Fibroblast of upper back skin (primary cell): ENCODE measurements around the gene IWS1.
A peak's percentile ranks its signal among the peaks of the same experiment; 100 is the strongest.
"Not testable (repeated sequence)": the region's sequence is repeated elsewhere in the genome, so short reads cannot be mapped to it uniquely, and the experiment has no call there.

Source experiments
- DNase-seq: peaks from one replicate; pipeline ENCODE4 v3.0.0-alpha.2; 2013

Gene IWS1

DNA sequence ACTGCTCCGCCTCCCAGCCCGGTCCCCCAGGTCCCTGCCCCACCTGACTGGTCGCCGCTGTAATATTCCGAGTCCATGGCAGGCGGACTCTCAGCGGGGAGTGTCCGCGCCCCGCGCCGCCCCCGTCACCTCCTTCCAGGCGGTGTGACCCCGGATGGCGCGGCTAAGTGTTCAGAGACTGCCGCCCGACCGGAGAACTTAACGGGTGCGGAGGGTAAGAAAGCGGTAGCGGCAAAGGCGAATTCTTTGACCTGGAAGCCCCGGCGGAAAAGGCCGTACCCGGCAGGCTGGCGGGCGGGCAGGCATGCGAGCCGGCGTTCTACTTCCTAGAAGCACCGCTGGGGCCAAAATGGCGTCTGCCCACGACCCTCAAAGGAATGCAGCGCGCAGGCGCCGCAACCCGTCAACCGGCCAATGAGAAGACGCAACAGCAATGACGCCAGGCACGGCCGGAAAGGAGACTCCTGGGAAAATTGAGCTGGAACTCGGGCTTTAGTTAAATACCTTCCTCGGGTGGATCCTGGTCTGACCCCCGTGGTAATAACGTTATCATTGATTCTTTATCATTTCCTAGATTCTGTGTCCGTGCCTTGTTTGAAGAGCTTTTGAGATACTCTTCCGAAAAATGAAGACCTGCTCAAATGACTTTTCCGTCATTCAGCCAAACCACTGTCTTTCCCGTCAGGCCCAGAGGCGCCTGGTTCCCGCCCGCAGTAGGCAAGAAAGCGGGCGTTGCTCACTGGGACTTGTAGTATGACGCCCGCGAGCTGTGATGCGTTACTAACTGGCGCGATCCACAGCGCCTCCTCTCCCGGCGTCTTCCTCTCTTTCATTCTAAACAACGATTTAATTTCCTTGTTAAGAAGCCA, at the start of gene IWS1:
Gene IWS1 (minus strand): TSS at position 358 of the 869 bp plus-strand sequence. CDS start 281 bp downstream, at position 77.
- DNase-seq: peak; percentile 96

DNA sequence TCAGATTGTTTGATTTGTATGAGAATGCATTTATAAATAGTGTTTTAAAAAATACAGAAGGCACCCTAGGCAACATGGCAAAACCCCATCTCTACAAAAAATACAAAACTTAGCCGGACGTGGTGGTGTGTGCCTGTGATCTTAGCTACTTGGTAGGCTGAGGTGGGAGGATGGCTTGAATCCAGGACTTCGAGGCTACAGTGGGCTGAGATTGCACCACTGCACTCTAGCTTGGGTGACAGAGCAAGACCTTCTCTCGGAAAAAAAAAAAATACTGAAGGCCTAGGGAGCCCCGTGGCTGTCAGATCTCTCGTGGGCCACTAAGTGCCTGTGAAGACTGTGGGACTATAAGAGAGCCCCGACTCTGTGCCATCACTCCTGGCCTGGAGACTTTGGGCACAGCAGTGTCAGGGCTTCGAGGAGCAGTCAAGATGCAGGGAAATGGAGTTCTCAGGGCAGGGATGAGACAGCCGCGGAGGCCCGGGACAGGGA, 49.7 kb upstream of the IWS1 start:
- no peak for DNase-seq

DNA sequence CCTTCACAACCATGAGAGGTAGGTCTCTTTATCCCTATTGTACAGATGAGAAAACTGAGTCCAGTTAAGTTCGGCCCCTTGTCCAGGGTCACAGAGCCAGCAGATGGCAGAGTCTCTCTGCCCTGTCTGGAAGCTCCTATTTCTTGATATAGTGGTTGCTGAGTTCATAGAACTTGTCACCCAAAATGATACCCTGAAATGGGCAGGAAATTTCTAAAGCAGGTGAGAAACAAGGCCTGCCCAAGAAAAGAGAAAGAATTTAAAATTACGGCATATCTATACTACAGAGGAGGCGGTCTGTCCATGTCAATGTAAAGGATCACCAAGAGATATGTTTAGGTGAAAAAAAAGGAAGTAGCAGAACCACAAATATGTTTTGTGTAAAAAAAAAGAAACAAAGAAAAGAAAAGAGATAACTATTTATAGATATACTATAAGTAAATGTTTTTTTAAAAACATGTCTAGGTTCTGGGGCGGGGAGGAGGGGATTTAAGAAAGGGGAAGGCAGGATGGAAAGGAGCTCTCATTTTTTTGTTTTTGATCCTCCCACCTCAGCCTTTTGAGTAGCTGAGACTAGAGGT, 49.0 kb upstream of the IWS1 start:
- no peak for DNase-seq

DNA sequence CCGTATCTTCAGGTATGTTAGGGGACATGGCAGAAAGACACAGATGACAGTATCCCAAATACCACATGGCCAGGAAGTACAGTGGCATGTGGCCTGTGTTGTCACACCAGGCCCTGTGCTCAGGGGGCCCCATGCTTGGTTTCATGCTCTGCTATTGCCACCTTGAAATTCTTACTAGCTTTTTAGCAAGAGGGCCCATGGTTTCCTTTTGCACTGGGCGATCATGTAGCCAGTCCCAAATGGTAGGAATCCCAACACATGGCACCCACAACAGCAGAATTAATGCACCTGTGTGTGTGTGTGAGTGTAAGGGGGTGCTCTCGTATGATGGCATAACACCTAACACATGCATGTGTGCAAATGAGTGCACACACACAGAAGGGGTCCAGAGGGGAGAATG, 48.4 kb upstream of the IWS1 start:
- no peak for DNase-seq

DNA sequence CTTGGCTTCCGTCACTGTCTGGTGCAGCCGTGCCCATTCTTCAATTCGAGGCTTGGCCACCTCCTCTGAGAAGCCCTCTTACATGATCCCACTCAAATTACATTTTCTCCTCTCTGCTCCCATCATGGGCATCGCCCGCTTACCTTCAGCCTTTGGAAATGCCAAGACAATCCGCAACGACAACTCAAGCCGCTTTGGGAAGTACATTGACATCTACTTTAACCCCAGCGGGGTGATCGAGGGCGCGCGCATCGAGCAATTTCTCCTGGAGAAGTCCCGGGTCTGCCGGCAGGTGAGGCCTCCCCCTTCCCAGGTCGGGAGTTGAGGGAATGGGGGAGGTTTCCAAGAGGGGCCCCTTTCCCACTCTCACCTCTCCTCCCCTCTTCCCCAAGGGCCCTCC, 47.5 kb upstream of the IWS1 start:
- no peak for DNase-seq

DNA sequence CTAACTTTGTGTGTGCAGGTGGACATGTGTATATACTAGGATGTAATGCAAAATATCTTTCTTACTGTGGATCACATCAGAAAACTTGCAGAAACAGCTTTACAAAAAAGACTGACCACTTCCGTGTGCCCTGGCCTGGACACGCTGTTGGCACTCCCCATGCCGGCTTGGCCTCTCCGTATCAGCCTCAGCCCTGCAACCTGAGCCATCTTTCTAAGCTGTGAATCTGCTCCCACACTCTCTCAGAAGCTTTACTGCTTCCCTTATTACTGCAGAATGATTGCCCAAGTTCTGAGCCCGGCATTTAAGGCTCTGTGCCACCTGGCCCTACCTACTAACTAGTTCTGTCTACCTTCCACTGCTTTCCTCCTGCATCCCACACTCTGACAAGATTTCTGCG, 47.0 kb upstream of the IWS1 start:
- no peak for DNase-seq

GRCh38 chr2:127572841-127573240, 46.6 kb upstream of the IWS1 start:
- DNase-seq: no peak

- DNase-seq: not testable (repeated sequence)
These were observed 46.1 kb upstream of the IWS1 start for GRCh38 chr2:127572352-127572751.

DNA sequence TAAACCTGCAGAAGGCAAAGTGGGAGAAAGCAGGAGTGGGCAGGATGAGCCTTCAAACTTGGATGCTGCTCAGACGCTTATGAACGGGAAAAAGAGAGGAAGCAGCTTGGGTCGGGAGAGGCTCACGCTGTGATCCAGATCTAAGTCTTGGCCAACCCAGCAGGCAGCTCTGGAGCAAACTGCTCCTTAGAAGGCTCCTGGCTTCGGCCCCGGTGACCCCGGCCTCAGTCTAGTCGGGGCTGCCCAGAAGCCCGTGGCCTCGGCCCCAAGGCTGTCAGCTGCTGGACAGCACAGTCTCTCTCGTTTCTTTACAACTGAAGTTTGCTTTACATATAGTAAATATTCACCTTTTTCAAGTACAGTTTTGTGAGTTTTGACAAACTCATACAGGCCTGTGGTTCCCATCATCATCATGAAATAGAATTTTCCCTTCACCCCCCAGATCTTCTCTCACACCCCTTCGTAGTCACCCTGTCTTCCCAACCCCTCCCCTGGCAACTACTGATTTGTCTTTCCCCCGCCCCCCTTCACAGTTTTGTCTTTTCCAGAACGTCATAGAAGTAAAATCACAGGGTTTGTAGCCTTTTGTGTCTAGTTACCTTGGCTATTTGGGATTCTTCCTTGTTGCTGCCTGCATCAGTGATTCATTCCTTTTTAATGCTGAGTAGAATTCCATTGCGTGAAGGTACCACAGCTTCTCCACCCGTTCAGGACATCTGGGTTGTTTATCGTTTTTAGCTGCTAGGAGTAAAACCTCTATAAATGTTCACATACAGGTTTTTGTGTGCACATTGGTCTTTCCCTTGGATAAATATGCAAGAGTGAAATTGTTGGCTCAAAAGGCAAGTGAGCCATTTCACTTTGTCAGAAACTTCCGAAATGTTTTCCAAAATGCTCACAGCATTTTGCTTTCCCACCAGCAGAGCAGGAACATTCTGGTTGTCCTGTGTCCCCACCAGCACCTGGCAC, 44.3 kb upstream of the IWS1 start:
- peak; percentile 27 for DNase-seq

- no peak for DNase-seq
These were observed 43.4 kb upstream of the IWS1 start for GRCh38 chr2:127569666-127570065.

DNA sequence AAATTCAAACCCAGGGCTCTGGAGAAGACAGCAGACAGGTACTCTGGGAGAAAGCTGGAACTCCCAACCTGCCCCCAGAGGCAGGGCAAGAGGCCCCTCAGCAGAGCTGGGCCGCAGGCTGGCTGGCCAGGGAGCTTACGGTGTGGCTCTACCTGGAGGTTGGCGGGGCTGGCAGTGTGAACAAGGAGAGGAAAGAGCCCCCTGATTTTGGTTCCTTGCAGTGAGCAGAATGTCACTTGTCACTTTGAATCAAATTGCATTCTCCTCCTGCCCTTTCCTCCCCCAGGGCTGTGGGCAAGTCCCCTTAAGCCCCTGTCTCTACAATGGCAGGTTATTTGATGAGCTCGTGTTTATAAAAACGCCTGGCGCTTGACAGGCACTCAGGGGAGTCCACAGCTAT, 41.8 kb upstream of the IWS1 start:
- no peak for DNase-seq

- no peak for DNase-seq
These were observed 41.1 kb upstream of the IWS1 start for GRCh38 chr2:127567351-127567854.

DNA sequence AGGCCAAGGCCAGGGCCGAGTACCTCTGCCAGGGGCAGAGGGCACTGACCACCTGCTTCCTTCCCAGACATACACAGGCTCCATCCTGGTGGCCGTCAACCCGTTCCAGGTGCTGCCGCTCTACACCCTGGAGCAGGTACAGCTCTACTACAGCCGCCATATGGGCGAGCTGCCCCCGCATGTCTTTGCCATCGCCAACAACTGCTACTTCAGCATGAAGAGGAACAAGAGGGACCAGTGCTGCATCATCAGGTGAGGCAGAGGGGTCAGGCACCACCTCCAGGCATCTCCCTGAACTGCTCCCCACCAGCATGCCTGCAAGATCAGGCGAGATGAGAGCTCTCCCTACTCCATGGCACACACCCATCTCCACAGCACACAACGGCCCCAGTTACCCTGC, 40.3 kb upstream of the IWS1 start:
- DNase-seq: no peak

DNA sequence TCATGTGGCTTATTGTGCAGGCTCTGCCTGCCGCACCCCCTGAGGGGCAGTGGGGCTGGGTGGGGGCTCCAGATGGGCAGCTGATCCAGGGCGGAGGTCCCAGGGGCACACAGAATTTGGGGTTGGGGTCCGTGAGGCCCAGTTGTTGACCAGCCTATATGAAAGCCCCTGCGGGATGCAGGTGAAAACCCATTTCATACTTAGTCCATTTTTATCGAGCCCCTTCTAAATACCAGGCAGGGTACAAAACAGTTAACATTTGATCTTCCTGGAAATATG, 39.8 kb upstream of the IWS1 start:
- no peak for DNase-seq

DNA sequence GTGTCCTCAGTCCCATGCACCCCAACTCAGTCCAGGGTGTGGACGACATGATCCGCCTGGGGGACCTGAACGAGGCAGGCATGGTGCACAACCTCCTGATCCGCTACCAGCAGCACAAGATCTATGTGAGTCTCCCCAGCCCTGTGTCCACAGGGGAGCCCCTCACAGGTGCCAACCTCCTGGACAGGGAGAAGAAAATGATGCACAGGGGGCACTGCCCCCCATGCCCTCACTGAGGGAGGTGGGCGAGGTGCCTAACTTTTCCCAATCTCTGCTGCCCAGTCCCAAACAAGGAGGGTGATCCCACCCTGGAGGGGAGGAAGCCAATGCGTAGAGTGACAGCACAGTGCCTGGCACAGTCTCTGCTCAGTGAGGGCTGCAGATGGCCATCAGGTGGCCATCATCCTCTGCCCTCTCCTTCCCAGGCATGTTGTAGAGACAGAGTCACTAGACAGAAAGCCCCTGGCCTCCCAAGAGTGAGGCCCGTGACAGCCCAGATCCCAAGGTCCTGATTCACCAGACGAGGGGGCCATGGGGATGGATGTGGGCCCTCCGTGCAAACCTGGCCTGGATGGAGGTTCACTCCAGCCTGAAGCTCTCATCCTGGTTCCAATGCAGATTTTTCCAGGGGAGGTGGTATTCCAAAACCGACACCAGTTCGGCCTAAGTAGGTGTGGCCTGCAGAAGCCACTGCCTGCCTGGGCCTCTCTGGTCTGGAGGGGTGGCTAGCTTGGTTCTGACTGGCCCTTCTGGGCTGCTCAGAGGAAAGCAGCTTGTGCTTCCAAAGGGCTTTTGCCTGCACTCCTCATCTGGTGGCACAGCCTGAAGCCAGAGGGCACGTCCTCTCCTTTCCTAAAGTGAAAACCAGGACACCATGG, 39.2 kb upstream of the IWS1 start:
- no peak for DNase-seq

DNA sequence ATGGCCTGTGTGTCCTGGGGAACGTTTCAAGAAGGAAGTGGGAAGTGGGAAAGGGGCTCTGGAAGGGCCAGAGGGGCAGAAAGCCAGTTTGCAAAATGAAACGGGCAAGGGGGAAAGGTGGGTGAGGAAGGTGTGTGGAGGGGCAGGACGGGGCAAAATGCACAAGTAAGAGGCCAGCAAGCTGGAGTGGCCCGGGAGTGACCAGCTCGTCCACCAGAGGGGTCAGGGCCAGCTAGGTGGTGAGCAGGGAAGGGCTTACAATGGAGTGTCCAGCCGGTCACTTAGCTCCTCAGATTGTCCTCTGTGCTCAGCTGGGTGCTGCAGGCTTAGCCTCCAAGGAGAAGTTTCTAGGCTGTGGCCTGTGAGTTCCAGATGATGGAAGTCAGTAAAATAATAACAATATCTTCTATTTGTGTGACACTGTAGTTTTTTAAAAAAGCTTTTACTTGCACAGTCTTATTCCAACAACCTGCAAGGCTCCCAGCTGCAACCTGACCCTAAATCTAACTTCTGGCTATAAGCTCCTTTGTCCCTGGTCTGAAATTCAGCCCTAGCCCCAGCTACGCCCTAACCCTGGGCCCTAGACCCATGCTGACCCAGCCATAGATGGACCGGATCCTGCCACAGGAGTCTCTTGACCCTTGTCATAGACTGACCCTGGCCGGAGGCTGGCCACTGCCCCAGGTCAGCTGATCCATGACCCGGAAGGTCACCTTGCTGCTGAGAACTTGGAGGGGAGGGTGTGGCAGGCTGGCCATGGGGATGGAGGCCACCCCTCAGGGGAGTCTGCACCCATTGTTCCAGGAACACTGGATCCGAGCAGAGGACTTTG, 38.4 kb upstream of the IWS1 start:
- DNase-seq: no peak

GRCh38 chr2:127563458-127564428, 37.5 kb upstream of the IWS1 start:
- no peak for DNase-seq

DNA sequence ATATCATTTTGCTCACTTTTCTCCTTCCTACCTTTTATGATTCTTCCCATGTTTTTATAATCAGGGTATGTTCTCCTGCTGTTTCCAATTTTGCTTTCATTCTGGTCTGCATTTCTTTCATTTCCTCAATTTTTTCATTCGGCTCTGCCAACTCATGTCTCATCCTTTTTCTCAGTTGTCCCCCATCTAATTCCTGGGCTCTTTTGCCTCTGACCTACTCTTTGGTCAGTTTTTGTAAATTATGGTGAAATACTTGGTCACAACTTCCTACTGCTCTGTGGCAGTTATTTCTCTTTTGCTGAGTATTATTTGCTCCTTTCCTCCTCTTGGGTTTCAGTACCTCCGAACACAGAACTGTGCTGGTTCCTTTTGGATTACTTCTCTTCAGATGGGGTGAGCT, 36.6 kb upstream of the IWS1 start:
- DNase-seq: no peak

DNA sequence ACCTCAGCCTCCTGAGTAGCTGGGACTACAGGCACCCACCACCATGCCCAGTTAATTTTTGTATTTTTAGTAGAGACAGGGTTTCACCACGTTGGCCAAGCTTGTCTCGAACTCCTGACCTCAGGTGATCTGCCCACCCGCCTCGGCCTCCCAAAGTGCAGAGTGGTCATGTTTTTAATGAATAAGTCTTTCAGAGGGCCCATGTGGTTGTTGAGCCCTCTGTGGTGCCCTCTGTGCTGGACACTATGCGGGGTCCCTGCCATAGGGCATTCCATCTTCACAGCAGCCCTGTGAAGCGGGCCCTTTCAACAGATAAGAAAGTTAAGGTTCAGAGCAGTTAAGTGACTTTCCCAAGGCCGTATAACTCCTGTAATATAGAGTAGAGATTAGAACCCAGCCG, 35.1 kb upstream of the IWS1 start:
- DNase-seq: no peak

GRCh38 chr2:127560931-127561280, 34.6 kb upstream of the IWS1 start:
- DNase-seq: peak; percentile 37
